ENCODE measurements around the gene ARHGAP23.

DNA sequence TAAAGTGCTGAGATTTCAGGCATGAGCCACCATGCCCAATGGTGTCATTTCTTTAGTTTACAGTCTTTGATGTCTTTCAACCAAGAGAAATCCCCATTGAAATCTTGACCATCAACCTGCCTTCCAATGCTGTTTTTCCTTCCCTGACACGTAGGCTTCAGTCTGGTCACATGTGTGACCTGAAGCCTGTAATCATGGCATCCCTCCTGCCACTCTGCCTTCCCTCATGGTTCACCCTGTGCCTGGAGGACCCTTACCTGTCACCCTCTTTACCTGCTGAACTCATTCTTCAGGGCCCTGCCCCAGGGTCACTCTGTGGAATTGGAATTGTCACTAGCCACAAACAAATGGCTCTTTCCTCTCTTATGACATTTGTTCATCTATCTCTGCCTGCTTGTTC lies 18.1 kb upstream of the ARHGAP23 start:
- no peak for TF ChIP-seq POLR2AphosphoS5 (IDR thresholded peaks at IDR 0.05; ENCODE audit: low read depth, low read length)
- no peak for TF ChIP-seq SIN3A (IDR thresholded peaks at IDR 0.05; ENCODE audit: borderline replicate concordance, insufficient read depth, low read length)
